Fibroblast of lung (primary cell): Measurements from ENCODE around the gene SF1. TPM values are rescaled to one million over a fixed set of nuclear protein-coding genes. Genes with fewer than 3 reads are reported as not detected.

Source experiments
- DNase-seq, 2 donors: peaks; one replicate each; pipeline versions ENCODE4 v3.0.0 to v3.0.0-alpha.2; 2010; ENCODE audit warnings: low read depth in 2 of 2
- H2AFZ ChIP-seq: 2 replicates; pipeline ENCODE4 v1.5.1; 2012; ENCODE audit warnings: low read length, control low read depth, inconsistent platforms
- H3K27ac ChIP-seq: 2 replicates; pipeline ENCODE4 v1.5.1; 2011; ENCODE audit warnings: low read length, control low read depth; ENCODE audit not compliant: insufficient read depth
- H3K27me3 ChIP-seq: 2 replicates; pipeline ENCODE4 v1.5.1; 2011; ENCODE audit warnings: mild to moderate bottlenecking, low read length; ENCODE audit not compliant: control insufficient read depth, insufficient read depth
- H3K36me3 ChIP-seq: 2 replicates; pipeline ENCODE4 v1.5.1; 2011; ENCODE audit warnings: low read length; ENCODE audit not compliant: control insufficient read depth, insufficient read depth
- H3K4me1 ChIP-seq: 2 replicates; pipeline ENCODE4 v1.5.1; 2011; ENCODE audit warnings: low read length; ENCODE audit not compliant: control insufficient read depth, insufficient read depth; ENCODE audit errors: extremely low read depth
- H3K4me2 ChIP-seq: 2 replicates; pipeline ENCODE4 v1.5.1; 2011; ENCODE audit warnings: low read length, control low read depth; ENCODE audit not compliant: insufficient read depth; ENCODE audit errors: extremely low read depth
- H3K4me3 ChIP-seq, 4 experiments: fragments of 200-600 bp in 1 of 4; sonication (generic) in 1 of 4; replicated peaks in 1 of 4; 2 replicates each; pipeline ENCODE4 v1.5.1; 2011 to 2016; ENCODE audit warnings: low read length in 4 of 4, low read depth in 3 of 4, mild to moderate bottlenecking in 3 of 4, control low read depth in 2 of 4, inconsistent platforms in 1 of 4, mixed read lengths in 1 of 4; ENCODE audit not compliant: insufficient read depth in 1 of 4; ENCODE audit errors: control extremely low read depth in 1 of 4
- H3K79me2 ChIP-seq: 2 replicates; pipeline ENCODE4 v1.5.1; 2012; ENCODE audit warnings: mild to moderate bottlenecking, low read length, inconsistent platforms; ENCODE audit not compliant: control insufficient read depth, insufficient read depth
- H3K9ac ChIP-seq: 2 replicates; pipeline ENCODE4 v1.5.1; 2011; ENCODE audit warnings: mild to moderate bottlenecking, low read length, control low read depth; ENCODE audit not compliant: insufficient read depth
- H3K9me3 ChIP-seq: 2 replicates; pipeline ENCODE4 v1.5.1; 2012; ENCODE audit warnings: low read depth, low read length; ENCODE audit not compliant: control insufficient read depth, insufficient read depth
- H4K20me1 ChIP-seq: 2 replicates; pipeline ENCODE4 v1.5.1; 2011; ENCODE audit warnings: low read length; ENCODE audit not compliant: control insufficient read depth, insufficient read depth; ENCODE audit errors: extremely low read depth
- EZH2 ChIP-seq: IDR thresholded peaks from 2 replicates; pipeline ENCODE4 v1.5.1; 2012; ENCODE audit warnings: low read length, control low read depth, mild to moderate bottlenecking; ENCODE audit errors: missing control alignments
- polyA plus RNA-seq, 2 donors: library from polyadenylated mRNA; depleted of rRNA in 1 of 2; stranded (reverse) in 1 of 2; unstranded in 1 of 2; fragments of >200 nt; gene quantifications; 2 replicates each; pipeline ENCODE4 v1.2.1, GENCODE V29; 2011 to 2012; ENCODE audit warnings: missing spikeins in 1 of 2
- total RNA-seq: library from RNA; depleted of rRNA; stranded (reverse); fragments of >200 nt; gene quantifications from 2 replicates; pipeline ENCODE4 v1.2.1, GENCODE V29; 2014
- TF ChIP-seq, protein P1 (sequence below), 2 donors: IDR thresholded peaks in 1 of 2; conservative IDR thresholded peaks in 1 of 2; 1 replicate in 1 of 2; 2 replicates in 1 of 2; pipeline ENCODE4 v1.5.1; 2011 to 2012; ENCODE audit warnings: low read length in 2 of 2, control low read depth in 1 of 2, inconsistent platforms in 1 of 2, low read depth in 1 of 2, mild to moderate bottlenecking in 1 of 2

SF1 gene
- total and polyA plus RNA-seq, 2 donors (not counting 1 experiment from before 2014, with no cell fraction given), result 78.9 to 105 TPM

DNA sequence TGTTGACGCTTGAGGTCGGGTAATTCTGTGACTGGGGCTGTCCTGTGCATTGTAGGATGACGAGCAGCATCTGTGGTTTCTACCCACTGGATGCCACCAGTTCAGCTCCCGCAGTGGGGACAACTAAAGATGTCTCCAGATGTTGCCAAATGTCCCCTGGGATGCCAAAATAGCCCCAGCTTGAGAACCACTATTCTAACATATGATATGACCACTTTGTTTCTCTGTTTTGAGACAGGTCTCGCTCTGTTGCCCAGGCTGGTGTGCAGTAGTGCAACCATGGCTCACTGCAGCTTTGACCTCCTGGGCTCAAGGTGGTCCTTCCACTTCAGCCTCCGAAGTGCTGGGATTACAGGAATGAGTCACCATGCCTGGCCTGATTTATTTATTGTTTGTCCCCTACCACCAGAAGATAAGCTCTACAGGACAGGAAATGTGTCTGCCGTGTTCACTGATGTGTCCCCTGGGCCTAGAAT, 36.4 kb upstream of the SF1 start:
- Histone ChIP-seq H3K9ac (no peak overlapping the region), H3K4me1 (peaks cover under 1% of the 10 kb centered on the region), H2AFZ (no peak overlapping the region), H3K4me2 (no peak overlapping the region), H3K36me3 (no peaks in the 10 kb centered on the region), H3K4me3 (no peak overlapping the region), H3K27ac (no peak overlapping the region), H3K27me3 (no peaks in the 10 kb centered on the region), H3K9me3 (no peaks in the 10 kb centered on the region), H4K20me1 (no peaks in the 10 kb centered on the region), H3K79me2 (no peaks in the 10 kb centered on the region)
- TF ChIP-seq, protein P1, sequence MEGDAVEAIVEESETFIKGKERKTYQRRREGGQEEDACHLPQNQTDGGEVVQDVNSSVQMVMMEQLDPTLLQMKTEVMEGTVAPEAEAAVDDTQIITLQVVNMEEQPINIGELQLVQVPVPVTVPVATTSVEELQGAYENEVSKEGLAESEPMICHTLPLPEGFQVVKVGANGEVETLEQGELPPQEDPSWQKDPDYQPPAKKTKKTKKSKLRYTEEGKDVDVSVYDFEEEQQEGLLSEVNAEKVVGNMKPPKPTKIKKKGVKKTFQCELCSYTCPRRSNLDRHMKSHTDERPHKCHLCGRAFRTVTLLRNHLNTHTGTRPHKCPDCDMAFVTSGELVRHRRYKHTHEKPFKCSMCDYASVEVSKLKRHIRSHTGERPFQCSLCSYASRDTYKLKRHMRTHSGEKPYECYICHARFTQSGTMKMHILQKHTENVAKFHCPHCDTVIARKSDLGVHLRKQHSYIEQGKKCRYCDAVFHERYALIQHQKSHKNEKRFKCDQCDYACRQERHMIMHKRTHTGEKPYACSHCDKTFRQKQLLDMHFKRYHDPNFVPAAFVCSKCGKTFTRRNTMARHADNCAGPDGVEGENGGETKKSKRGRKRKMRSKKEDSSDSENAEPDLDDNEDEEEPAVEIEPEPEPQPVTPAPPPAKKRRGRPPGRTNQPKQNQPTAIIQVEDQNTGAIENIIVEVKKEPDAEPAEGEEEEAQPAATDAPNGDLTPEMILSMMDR (conservative IDR thresholded peaks at IDR 0.05 in 1 of 2, IDR thresholded peaks at IDR 0.05 in 1 of 2; ENCODE audit: low read depth in 1 of 2, low read length in 2 of 2), result no peak
- no peak for TF ChIP-seq EZH2
- DNase-seq, result no peak

DNA sequence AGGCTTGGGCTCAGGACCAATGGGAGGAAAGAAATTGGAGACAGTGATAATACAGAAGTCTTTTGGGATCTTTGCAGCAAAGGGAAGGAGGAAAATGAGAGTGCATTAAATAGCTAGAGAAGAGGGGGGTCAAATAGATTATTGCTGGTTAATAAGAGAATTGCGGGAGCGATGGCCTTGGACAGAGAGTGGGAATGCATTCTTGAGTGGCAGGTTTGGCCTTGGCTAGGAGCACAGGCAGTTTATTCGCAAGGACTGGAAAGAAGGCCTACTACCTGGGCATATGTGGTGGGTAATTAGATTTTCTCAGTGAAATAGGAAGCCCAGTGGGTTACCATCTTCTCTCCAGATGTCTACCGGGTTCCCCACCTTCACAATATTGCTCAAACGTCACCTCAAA, 35.5 kb upstream of the SF1 start:
- H4K20me1 ChIP-seq, result no peaks in the 10 kb centered on the region
- no peak overlapping the region for H3K4me2 ChIP-seq
- H3K4me3 ChIP-seq, result no peak overlapping the region
- no peak overlapping the region for H2AFZ ChIP-seq
- peaks cover 5% of the 10 kb centered on the region for H3K4me1 ChIP-seq
- no peak overlapping the region for H3K27ac ChIP-seq
- TF ChIP-seq EZH2, result no peak
- TF ChIP-seq, protein P1 (conservative IDR thresholded peaks at IDR 0.05 in 1 of 2, IDR thresholded peaks at IDR 0.05 in 1 of 2; ENCODE audit: low read depth in 1 of 2, low read length in 2 of 2), result no peak
- H3K27me3 ChIP-seq, result no peaks in the 10 kb centered on the region
- no peaks in the 10 kb centered on the region for H3K79me2 ChIP-seq
- no peaks in the 10 kb centered on the region for H3K9me3 ChIP-seq
- H3K9ac ChIP-seq, result no peak overlapping the region
- no peaks in the 10 kb centered on the region for H3K36me3 ChIP-seq
- DNase-seq, result no peak

DNA sequence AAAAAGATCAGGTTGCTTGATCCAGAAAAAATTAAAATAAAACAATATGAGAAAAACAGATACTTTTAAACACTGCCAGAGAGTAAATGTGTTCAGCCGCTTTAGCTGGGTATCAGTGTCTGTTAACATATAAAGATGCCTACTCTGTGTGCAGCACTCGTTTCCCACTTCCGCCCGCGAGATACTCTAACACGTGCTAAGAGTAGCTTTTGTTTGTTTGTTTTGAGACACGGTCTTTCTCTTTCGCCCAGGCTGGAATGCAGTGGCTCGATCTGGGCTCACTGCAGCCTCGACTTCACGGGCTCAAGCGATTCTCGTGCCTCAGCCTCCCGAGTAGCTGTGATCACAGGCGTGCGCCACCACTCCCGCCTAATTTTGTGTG, 32.5 kb upstream of the SF1 start:
- Histone ChIP-seq H3K9ac (no peak overlapping the region), H2AFZ (peak overlapping the region; percentile 92), H3K4me1 (peaks cover 5% of the 10 kb centered on the region), H3K4me3 (peak overlapping the region; percentile 50 to 99 (median 83)), H3K36me3 (peaks cover 2% of the 10 kb centered on the region), H4K20me1 (no peaks in the 10 kb centered on the region), H3K79me2 (no peaks in the 10 kb centered on the region), H3K4me2 (peak overlapping the region; percentile 49), H3K9me3 (no peaks in the 10 kb centered on the region), H3K27ac (no peak overlapping the region), H3K27me3 (no peaks in the 10 kb centered on the region)
- no peak for DNase-seq
- no peak for TF ChIP-seq EZH2
- TF ChIP-seq, protein P1 (conservative IDR thresholded peaks at IDR 0.05 in 1 of 2, IDR thresholded peaks at IDR 0.05 in 1 of 2; ENCODE audit: low read depth in 1 of 2, low read length in 2 of 2), result no peak
